H1 (cell line): ENCODE measurements around the gene PATL2. TPM values are rescaled to one million over a fixed set of nuclear protein-coding genes. Genes with fewer than 3 reads are reported as not detected.

Experiments
- CTCF ChIA-PET: fragments of 300-600 bp; sonication (Branson Sonifier 250); formaldehyde crosslinking; loops from one replicate; lab custom pipeline; 2021; ENCODE audit not compliant: partially characterized antibody; lab: Charles Lee
- POLR2A ChIA-PET: fragments of 300-600 bp; sonication (Branson Sonifier 250); formaldehyde crosslinking; loops from one replicate; lab custom pipeline; 2021; ENCODE audit warnings: inconsistent platforms; ENCODE audit not compliant: partially characterized antibody; lab: Charles Lee
- DNase-seq, 2 experiments: peaks; one replicate each; pipeline versions ENCODE4 v3.0.0 to v3.0.0-alpha.2; 2010 to 2022; ENCODE audit warnings: low spot score in 2 of 2, low read depth in 1 of 2, mixed read lengths in 1 of 2
- FAIRE-seq: peaks from 2 replicates; lab custom pipeline; 2011; peaks lifted over from hg19 to GRCh38; lab: Jason Lieb, UNC
- H2AFZ ChIP-seq: 2 replicates; pipeline ENCODE4 v1.8.1; 2012; ENCODE audit warnings: low read length, inconsistent platforms
- H2AK5ac ChIP-seq: 2 replicates; pipeline ENCODE4 v1.6.1; 2013; ENCODE audit warnings: low read depth, low read length
- H2BK120ac ChIP-seq: replicated peaks from 2 replicates; pipeline ENCODE3; 2013; ENCODE audit warnings: low read depth, low read length, inconsistent platforms
- H2BK12ac ChIP-seq: 2 replicates; pipeline ENCODE4 v1.6.1; 2013; ENCODE audit warnings: low read depth, low read length
- H2BK15ac ChIP-seq: 2 replicates; pipeline ENCODE4 v1.6.1; 2013; ENCODE audit warnings: low read length
- H2BK20ac ChIP-seq: 2 replicates; pipeline ENCODE4 v1.6.1; 2013; ENCODE audit warnings: low read length
- H2BK5ac ChIP-seq: 2 replicates; pipeline ENCODE4 v1.6.1; 2013; ENCODE audit warnings: low read depth, low read length
- H3K14ac ChIP-seq: 2 replicates; pipeline ENCODE4 v1.6.1; 2013; ENCODE audit warnings: inconsistent platforms; ENCODE audit not compliant: insufficient read length
- H3K18ac ChIP-seq: 2 replicates; pipeline ENCODE4 v1.6.1; 2013; ENCODE audit warnings: low read length; ENCODE audit errors: extremely low read depth
- H3K23ac ChIP-seq: 2 replicates; pipeline ENCODE4 v1.6.1; 2013; ENCODE audit warnings: inconsistent platforms; ENCODE audit not compliant: insufficient read length
- H3K23me2 ChIP-seq: 2 replicates; pipeline ENCODE4 v1.6.1; 2013; ENCODE audit warnings: low read depth, low read length
- H3K27ac ChIP-seq: 2 replicates; pipeline ENCODE4 v1.6.1; 2011; ENCODE audit warnings: low read depth, low read length, inconsistent platforms
- H3K27me3 ChIP-seq, 4 experiments: replicated peaks in 1 of 4; 1 replicate in 1 of 4; 2 replicates in 3 of 4; pipeline versions ENCODE4 v1.6.1 to v1.8.1; 2011 to 2013; ENCODE audit warnings: low read length in 3 of 4, mild to moderate bottlenecking in 3 of 4, inconsistent platforms in 2 of 4, mixed read lengths in 2 of 4, moderate library complexity in 1 of 4; ENCODE audit not compliant: control insufficient read depth in 3 of 4, insufficient read depth in 3 of 4; ENCODE audit errors: extremely low read depth in 1 of 4
- H3K36me3 ChIP-seq, 4 experiments: 2 replicates each; pipeline versions ENCODE4 v1.6.1 to v1.8.1; 2011 to 2013; ENCODE audit warnings: mild to moderate bottlenecking in 4 of 4, low read length in 3 of 4, moderate library complexity in 2 of 4, control low read depth in 1 of 4, inconsistent platforms in 1 of 4; ENCODE audit not compliant: insufficient read depth in 4 of 4, control insufficient read depth in 2 of 4
- H3K4ac ChIP-seq: replicated peaks from 2 replicates; pipeline ENCODE3; 2013; ENCODE audit warnings: low read length, low read depth, mixed read lengths, inconsistent platforms; ENCODE audit not compliant: insufficient read length
- H3K4me1 ChIP-seq, 4 experiments: replicated peaks in 1 of 4; 1 replicate in 1 of 4; 2 replicates in 3 of 4; pipeline versions ENCODE4 v1.6.1 to v1.8.1; 2011 to 2013; ENCODE audit warnings: low read length in 3 of 4, inconsistent platforms in 2 of 4, mixed read lengths in 1 of 4; ENCODE audit not compliant: insufficient read depth in 4 of 4, control insufficient read depth in 3 of 4
- H3K4me2 ChIP-seq, 2 experiments: 2 replicates each; pipeline versions ENCODE4 v1.6.1 to v1.8.1; 2011 to 2013; ENCODE audit warnings: low read depth in 2 of 2, low read length in 2 of 2, control low read depth in 1 of 2, inconsistent platforms in 1 of 2, mild to moderate bottlenecking in 1 of 2; ENCODE audit not compliant: insufficient read depth in 1 of 2
- H3K4me3 ChIP-seq, 4 experiments: fragments of 200-600, 300-600 bp in 1 of 4; sonication (generic), shearing (Covaris generic), sonication (Bioruptor Twin) in 1 of 4; 2 replicates each; pipeline versions ENCODE4 v1.5.1 to v1.8.1; 2011 to 2016; ENCODE audit warnings: low read length in 4 of 4, low read depth in 3 of 4, control low read depth in 2 of 4, inconsistent platforms in 2 of 4, mild to moderate bottlenecking in 2 of 4, mixed read lengths in 1 of 4, moderate library complexity in 1 of 4; ENCODE audit not compliant: insufficient read depth in 2 of 4; ENCODE audit errors: extremely low read depth in 1 of 4
- H3K56ac ChIP-seq: replicated peaks from 2 replicates; pipeline ENCODE3; 2013; ENCODE audit warnings: low read depth, mild to moderate bottlenecking, mixed read lengths, low read length, inconsistent platforms; ENCODE audit not compliant: insufficient read length
- H3K79me1 ChIP-seq: 2 replicates; pipeline ENCODE4 v1.6.1; 2013; ENCODE audit warnings: low read depth, low read length, control low read depth
- H3K79me2 ChIP-seq, 2 experiments: 2 replicates each; pipeline versions ENCODE4 v1.6.1 to v1.8.1; 2012 to 2013; ENCODE audit warnings: low read length in 2 of 2, mild to moderate bottlenecking in 2 of 2, inconsistent platforms in 1 of 2; ENCODE audit not compliant: insufficient read depth in 2 of 2, control insufficient read depth in 1 of 2
- H3K9ac ChIP-seq, 4 experiments: replicated peaks in 1 of 4; 1 replicate in 1 of 4; 2 replicates in 3 of 4; pipeline versions ENCODE4 v1.6.1 to v1.8.1; 2011 to 2013; ENCODE audit warnings: low read depth in 3 of 4, low read length in 3 of 4, control low read depth in 2 of 4, mild to moderate bottlenecking in 2 of 4, moderate library complexity in 2 of 4, inconsistent platforms in 1 of 4; ENCODE audit errors: extremely low read depth in 1 of 4
- H3K9me3 ChIP-seq, 2 experiments: 2 replicates each; pipeline versions ENCODE4 v1.6.1 to v1.8.1; 2012 to 2013; ENCODE audit warnings: mild to moderate bottlenecking in 2 of 2, moderate library complexity in 2 of 2, control low read depth in 1 of 2, inconsistent platforms in 1 of 2, low read depth in 1 of 2, low read length in 1 of 2, mixed read lengths in 1 of 2; ENCODE audit not compliant: insufficient read depth in 2 of 2
- H4K20me1 ChIP-seq, 2 experiments: replicated peaks in 1 of 2; 2 replicates each; pipeline versions ENCODE3 to v1.8.1; 2011 to 2013; ENCODE audit warnings: inconsistent platforms in 2 of 2, low read length in 2 of 2, mild to moderate bottlenecking in 1 of 2; ENCODE audit not compliant: insufficient read depth in 2 of 2, control insufficient read depth in 1 of 2
- H4K5ac ChIP-seq: 2 replicates; pipeline ENCODE4 v1.6.1; 2013; ENCODE audit warnings: low read length, low read depth, mixed read lengths, inconsistent platforms; ENCODE audit not compliant: insufficient read length
- H4K8ac ChIP-seq: 2 replicates; pipeline ENCODE4 v1.8.0; 2013; ENCODE audit warnings: mild to moderate bottlenecking, moderate library complexity, low read length, inconsistent platforms; ENCODE audit not compliant: insufficient read depth; ENCODE audit errors: extremely low read depth
- H4K91ac ChIP-seq: replicated peaks from 2 replicates; pipeline ENCODE3; 2013; ENCODE audit warnings: low read length, mixed read lengths, inconsistent platforms; ENCODE audit not compliant: insufficient read length
- CEBPB ChIP-seq: IDR thresholded peaks from 2 replicates; pipeline ENCODE4 v1.6.1; 2012; ENCODE audit warnings: low read depth, low read length
- KDM4A ChIP-seq: IDR thresholded peaks from one replicate; pipeline ENCODE4 v1.7.1; 2012; ENCODE audit warnings: low read depth, mild to moderate bottlenecking, moderate library complexity, low read length, inconsistent platforms; ENCODE audit not compliant: severe bottlenecking
- SAP30 ChIP-seq: fragments of 300-600 bp; sonication (generic); IDR thresholded peaks from 2 replicates; pipeline ENCODE4 v1.7.1; 2012; ENCODE audit warnings: low read length, moderate library complexity, mild to moderate bottlenecking, inconsistent platforms; ENCODE audit not compliant: insufficient read depth, insufficient replicate concordance
- USF2 ChIP-seq: IDR thresholded peaks from 2 replicates; pipeline ENCODE4 v1.6.1; 2011; ENCODE audit warnings: low read length, improper control_type of control experiment
- WGBS, 2 experiments: shearing (Covaris generic) in 1 of 2; methylation state at CpG; one replicate each; pipeline versions ENCODE4 v1.1.6 to v1.1.7; 2013 to 2015; ENCODE audit warnings: low lambda C conversion rate in 2 of 2, mixed read lengths in 2 of 2, inconsistent platforms in 1 of 2, low coverage in 1 of 2, missing lambda C conversion rate in 1 of 2; ENCODE audit not compliant: insufficient replicate concordance in 2 of 2, insufficient coverage in 1 of 2, insufficient read length in 1 of 2; ENCODE audit errors: extremely low coverage in 1 of 2, missing lambda C conversion rate in 1 of 2; 5-methylcytosine and 5-hydroxymethylcytosine counted together
- polyA plus RNA-seq, 7 experiments: library from polyadenylated mRNA; depleted of rRNA in 3 of 7; stranded (reverse) in 5 of 7; unstranded in 2 of 7; fragments of >200 nt in 5 of 7; fragments of 200-250 nt in 2 of 7; gene quantifications; 1 replicate in 5 of 7; 2 replicates in 1 of 7; 4 replicates in 1 of 7; pipeline versions ENCODE4 v1.2.1 to v1.2.3, GENCODE V29; 2011 to 2013; ENCODE audit warnings: missing spikeins in 2 of 7, mixed read lengths in 2 of 7
- total RNA-seq: library from RNA; stranded (reverse); fragmentation: NEBNext Ultra II Directional; extraction: Animal tissue kit (Norgen Biotek cat#: 25700); gene quantifications from 2 replicates; pipeline ENCODE4 v1.2.1, GENCODE V29; 2021

Gene PATL2
- total and polyA plus RNA-seq, 2 of the 8 experiments (the other 6 are each of a cell fraction or from before 2014, with no cell fraction given) = 0.65 to 1.3 TPM

- Histone ChIP-seq H4K20me1 (no peaks in the 10 kb centered on the region), H4K5ac (no peak overlapping the region), H4K91ac (no peak overlapping the region), H4K8ac (no peak overlapping the region), H2BK120ac (no peak overlapping the region), H2AFZ (no peak overlapping the region), H3K27me3 (peaks cover 0 to 6% (median 4%) of the 10 kb centered on the region in 4 experiments; a peak in 5 of 7 replicates), H2BK15ac (no peak overlapping the region), H3K79me2 (peaks cover 0 to 9% of the 10 kb centered on the region in 2 experiments; a peak in 2 of 4 replicates), H3K18ac (no peak overlapping the region), H3K4me1 (peaks cover 0 to 3% (median 0%) of the 10 kb centered on the region in 4 experiments; a peak in 1 of 7 replicates), H2AK5ac (no peak overlapping the region), H3K79me1 (no peaks in the 10 kb centered on the region), H3K4ac (no peak overlapping the region), H3K36me3 (peaks cover 2 to 25% (median 18%) of the 10 kb centered on the region in 4 experiments; a peak in 6 of 8 replicates), H3K9ac (no peak overlapping the region), H2BK20ac (no peak overlapping the region), H2BK5ac (no peak overlapping the region), H3K27ac (no peak overlapping the region), H3K23me2 (no peaks in the 10 kb centered on the region; the same call in 1 of the 2 replicates), H3K9me3 (no peaks in the 10 kb centered on the region), H2BK12ac (no peak overlapping the region), H3K56ac (no peak overlapping the region), H3K23ac (no peak overlapping the region), H3K14ac (no peak overlapping the region), H3K4me3 (no peak overlapping the region), H3K4me2 (no peak overlapping the region)
- no peak for TF ChIP-seq USF2
- no peak for TF ChIP-seq KDM4A
- no peak for TF ChIP-seq CEBPB
- no peak for TF ChIP-seq SAP30
- ChIA-PET CTCF (no interaction called here), POLR2A (interaction anchor here (1.1 to 1.3 kb wide), 2 partner anchors 10 to 19 kb away, joined by 3 read pairs; partner anchors contain the start of gene TRIM69)
- 91% methylated on average over 2 of the region's 2 CpGs; no CpG with 5 or more reads in 1 of the 2 experiments for WGBS, 2 experiments
- FAIRE-seq = no peak
- no peak for DNase-seq
These were observed 6.0 kb upstream of the PATL2 start for GRCh38 chr15:44716983-44717602.
